Body of pancreas (tissue), 4 donors: ENCODE measurements around the gene TSHZ2.

Experiments used
- POLR2A ChIP-seq, 3 donors: fragments of 450-650 bp; IDR thresholded peaks; one replicate each; pipeline ENCODE4 v1.6.1; 2016; ENCODE audit warnings: antibody characterized with exemption in 3 of 3, mild to moderate bottlenecking in 2 of 3
- TF ChIP-seq, protein P1 (sequence below), 7 experiments: fragments of 450-650 bp in 4 of 7; fragments of 200-600 bp in 3 of 7; sonication (generic) in 3 of 7; IDR thresholded peaks; one replicate each; pipeline ENCODE4 v1.5.1; 2016 to 2019; ENCODE audit warnings: antibody characterized with exemption in 7 of 7

- no peak for TF ChIP-seq POLR2A (IDR thresholded peaks at IDR 0.05)
- TF ChIP-seq, protein P1, sequence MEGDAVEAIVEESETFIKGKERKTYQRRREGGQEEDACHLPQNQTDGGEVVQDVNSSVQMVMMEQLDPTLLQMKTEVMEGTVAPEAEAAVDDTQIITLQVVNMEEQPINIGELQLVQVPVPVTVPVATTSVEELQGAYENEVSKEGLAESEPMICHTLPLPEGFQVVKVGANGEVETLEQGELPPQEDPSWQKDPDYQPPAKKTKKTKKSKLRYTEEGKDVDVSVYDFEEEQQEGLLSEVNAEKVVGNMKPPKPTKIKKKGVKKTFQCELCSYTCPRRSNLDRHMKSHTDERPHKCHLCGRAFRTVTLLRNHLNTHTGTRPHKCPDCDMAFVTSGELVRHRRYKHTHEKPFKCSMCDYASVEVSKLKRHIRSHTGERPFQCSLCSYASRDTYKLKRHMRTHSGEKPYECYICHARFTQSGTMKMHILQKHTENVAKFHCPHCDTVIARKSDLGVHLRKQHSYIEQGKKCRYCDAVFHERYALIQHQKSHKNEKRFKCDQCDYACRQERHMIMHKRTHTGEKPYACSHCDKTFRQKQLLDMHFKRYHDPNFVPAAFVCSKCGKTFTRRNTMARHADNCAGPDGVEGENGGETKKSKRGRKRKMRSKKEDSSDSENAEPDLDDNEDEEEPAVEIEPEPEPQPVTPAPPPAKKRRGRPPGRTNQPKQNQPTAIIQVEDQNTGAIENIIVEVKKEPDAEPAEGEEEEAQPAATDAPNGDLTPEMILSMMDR (IDR thresholded peaks at IDR 0.05), result no peak
Measured at GRCh38 chr20:53071833-53072232, 99.7 kb downstream of the TSHZ2 start.
